Body of pancreas (tissue), 4 donors: ENCODE results near the gene KRTAP5-7. TPM values are rescaled to one million over a fixed set of nuclear protein-coding genes. Genes with fewer than 3 reads are reported as not detected.

Source experiments
- ATAC-seq: fragments of 150-250 bp; one replicate; pipeline ENCODE4 v1.9.1; 2016
- DNase-seq, 4 donors: peaks; one replicate each; pipeline ENCODE4 v3.0.0-alpha.2; 2019
- H3K27ac ChIP-seq, 4 donors: fragments of 200-600 bp; sonication (generic); 1 replicate in 3 of 4; 2 replicates in 1 of 4; pipeline versions ENCODE4 v1.5.1 to v1.6.1; 2016 to 2019; ENCODE audit warnings: mild to moderate bottlenecking in 1 of 4, mixed read lengths in 1 of 4, moderate library complexity in 1 of 4
- H3K27me3 ChIP-seq, 2 donors: fragments of 200-600 bp; sonication (generic); one replicate each; pipeline ENCODE4 v1.6.0; 2016; ENCODE audit warnings: mild to moderate bottlenecking in 1 of 2
- H3K36me3 ChIP-seq, 2 donors: fragments of 200-600 bp; sonication (generic); replicated peaks in 1 of 2; 2 replicates each; pipeline ENCODE4 v1.5.1; 2016; ENCODE audit warnings: low read depth in 2 of 2; ENCODE audit not compliant: insufficient read depth in 1 of 2
- H3K4me1 ChIP-seq: fragments of 200-600 bp; sonication (generic); one replicate; pipeline ENCODE4 v1.6.0; 2016
- H3K4me3 ChIP-seq, 2 donors: fragments of 200-600 bp; sonication (generic); 1 replicate in 1 of 2; 2 replicates in 1 of 2; pipeline ENCODE4 v1.5.1; 2016 to 2019
- H3K9me3 ChIP-seq, 3 donors: fragments of 200-600 bp; sonication (generic); 1 replicate in 2 of 3; 2 replicates in 1 of 3; pipeline ENCODE4 v1.5.1; 2016
- CTCF ChIP-seq, 7 experiments: fragments of 450-650 bp in 4 of 7; fragments of 200-600 bp in 3 of 7; sonication (generic) in 3 of 7; IDR thresholded peaks; one replicate each; pipeline ENCODE4 v1.5.1; 2016 to 2019; ENCODE audit warnings: antibody characterized with exemption in 7 of 7
- POLR2A ChIP-seq, 3 donors: fragments of 450-650 bp; IDR thresholded peaks; one replicate each; pipeline ENCODE4 v1.6.1; 2016; ENCODE audit warnings: antibody characterized with exemption in 3 of 3, mild to moderate bottlenecking in 2 of 3
- WGBS, 2 donors: methylation state at CpG; one replicate each; pipeline ENCODE4 v1.1.5; 2017; 5-methylcytosine and 5-hydroxymethylcytosine counted together
- intact Hi-C: fragments of 100-400 bp; cut with DNase I; formaldehyde crosslinking; loops from one replicate; pipeline ENCODE4 v1.15.1; 2023
- total RNA-seq, 2 donors: library from RNA; depleted of rRNA; stranded (reverse); fragments of >200 nt; gene quantifications; one replicate each; pipeline ENCODE4 v1.1.0, GENCODE V29; 2016

Gene KRTAP5-7
- total RNA-seq, 2 donors from 2014 or later, result not detected

- Histone ChIP-seq H3K9me3 (no peaks in the 10 kb centered on the region), H3K4me3 (no peak overlapping the region), H3K4me1 (no peaks in the 10 kb centered on the region), H3K27me3 (no peaks in the 10 kb centered on the region), H3K36me3 (peaks cover 11 to 22% of the 10 kb centered on the region in 2 donors), H3K27ac (no peak overlapping the region)
- intact Hi-C loops, result no loop called here
- 93 to 94% methylated on average over 12 to 23 of the region's 23 CpGs for WGBS, 2 donors
- DNase-seq, result peak in 1 of 4 donors; percentile 3
- ATAC-seq, result no peak
- TF ChIP-seq POLR2A (IDR thresholded peaks at IDR 0.05) (no peak), CTCF (IDR thresholded peaks at IDR 0.05) (no peak)
Measured at GRCh38 chr11:71490044-71490730, 36.9 kb upstream of the KRTAP5-7 start.

DNA sequence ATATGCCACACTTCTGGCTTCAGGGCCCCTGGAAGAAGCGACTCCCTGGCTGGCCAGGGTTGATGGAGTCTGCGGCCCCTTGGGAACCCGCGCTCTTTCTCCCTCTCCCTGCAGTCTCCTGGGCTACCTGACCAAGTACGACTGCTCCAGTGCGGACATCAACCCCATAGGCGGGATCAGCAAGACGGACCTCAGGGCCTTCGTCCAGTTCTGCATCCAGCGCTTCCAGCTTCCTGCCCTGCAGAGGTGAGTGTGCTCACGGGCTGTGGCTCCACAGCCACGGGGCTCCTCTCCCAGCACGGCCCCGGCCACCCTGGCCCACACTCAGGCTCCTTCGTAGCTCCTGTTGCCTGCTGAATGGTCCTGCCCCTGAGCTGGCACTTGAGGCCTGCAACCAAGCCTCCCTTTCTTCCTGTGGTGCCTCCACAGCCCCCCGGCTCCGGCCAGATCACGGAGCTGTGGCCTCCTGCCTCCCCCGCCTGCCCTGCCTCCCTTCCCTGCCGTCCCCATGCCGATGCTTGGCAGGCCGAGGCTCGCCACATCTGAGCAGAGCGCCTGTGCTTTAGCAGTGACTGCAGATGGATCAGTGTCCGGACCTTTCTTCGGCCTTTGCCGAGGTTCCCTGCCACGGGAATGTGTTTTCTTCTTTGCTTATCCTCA is 36.2 kb upstream of the KRTAP5-7 start:
- H3K4me3 ChIP-seq, result no peak overlapping the region
- peaks cover 16 to 18% of the 10 kb centered on the region in 2 donors for H3K36me3 ChIP-seq
- H3K9me3 ChIP-seq, result no peaks in the 10 kb centered on the region
- H3K27ac ChIP-seq, result no peak overlapping the region
- intact Hi-C loops, result no loop called here
- TF ChIP-seq POLR2A (IDR thresholded peaks at IDR 0.05) (no peak), CTCF (IDR thresholded peaks at IDR 0.05) (no peak)
- WGBS, 2 donors, result 93 to 96% methylated on average over 12 to 28 of the region's 28 CpGs
- no peaks in the 10 kb centered on the region for H3K27me3 ChIP-seq
- no peaks in the 10 kb centered on the region for H3K4me1 ChIP-seq
- DNase-seq (peak in 1 of 4 donors; percentile 4), ATAC-seq (no peak)

DNA sequence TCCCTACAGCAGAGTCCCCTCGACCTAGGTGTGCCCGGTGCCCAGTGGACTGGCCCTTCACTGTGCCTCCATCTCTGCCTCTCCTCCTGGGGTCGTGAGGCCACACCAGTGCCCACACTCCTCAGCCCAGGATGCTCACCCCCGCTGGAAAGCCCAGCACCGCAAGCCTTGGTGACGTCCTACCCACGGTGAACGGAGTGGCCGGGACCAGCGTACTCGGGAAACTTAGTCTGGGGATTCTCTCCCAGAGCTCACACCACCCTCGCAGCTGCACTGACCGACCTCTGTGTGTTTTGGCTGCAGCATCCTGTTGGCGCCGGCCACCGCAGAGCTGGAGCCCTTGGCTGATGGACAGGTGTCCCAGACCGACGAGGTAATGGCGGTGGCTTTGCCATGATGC is 35.5 kb upstream of the KRTAP5-7 start:
- no peak overlapping the region for H3K4me3 ChIP-seq
- no peak overlapping the region for H3K27ac ChIP-seq
- no peaks in the 10 kb centered on the region for H3K27me3 ChIP-seq
- DNase-seq, result peak in 1 of 4 donors; percentile 6
- H3K9me3 ChIP-seq, result no peaks in the 10 kb centered on the region
- intact Hi-C loops, result no loop called here
- ATAC-seq, result no peak
- WGBS, 2 donors, result 90 to 95% methylated on average over 2 to 16 of the region's 19 CpGs
- H3K4me1 ChIP-seq, result no peaks in the 10 kb centered on the region
- no peak for TF ChIP-seq CTCF (IDR thresholded peaks at IDR 0.05)
- no peak for TF ChIP-seq POLR2A (IDR thresholded peaks at IDR 0.05)
- peaks cover 12 to 18% of the 10 kb centered on the region in 2 donors for H3K36me3 ChIP-seq

GRCh38 chr11:71491940-71492339 is 35.1 kb upstream of the KRTAP5-7 start:
- no peak overlapping the region for H3K4me3 ChIP-seq
- no peaks in the 10 kb centered on the region for H3K27me3 ChIP-seq
- no peaks in the 10 kb centered on the region for H3K4me1 ChIP-seq
- ATAC-seq, result no peak
- WGBS, 2 donors, result 90 to 97% methylated on average over 9 of the region's 9 CpGs
- DNase-seq, result no peak
- intact Hi-C loops, result no loop called here
- H3K36me3 ChIP-seq, result peaks cover 14 to 18% of the 10 kb centered on the region in 2 donors
- no peak overlapping the region for H3K27ac ChIP-seq
- no peaks in the 10 kb centered on the region for H3K9me3 ChIP-seq
- no peak for TF ChIP-seq CTCF (IDR thresholded peaks at IDR 0.05)
- TF ChIP-seq POLR2A (IDR thresholded peaks at IDR 0.05), result no peak
